SK-N-SH (cell line): ENCODE data around the gene MNX1. TPM values are rescaled to one million over a fixed set of nuclear protein-coding genes. Genes with fewer than 3 reads are reported as not detected.

Source experiments
- CTCF ChIA-PET: fragments of 300-600, 350-600 bp; formaldehyde crosslinking; extraction: SDS; loops from one replicate; lab custom pipeline; 2021; lab: Yijun Ruan, JAX
- POLR2A ChIA-PET: fragments of 350-600 bp; sonication (Branson Sonifier 250); formaldehyde crosslinking; extraction: SDS; loops from one replicate; lab custom pipeline; 2020; ENCODE audit warnings: antibody characterized with exemption, inconsistent platforms; lab: Yijun Ruan, JAX
- DNase-seq: peaks from one replicate; pipeline ENCODE4 v3.0.0; 2012
- H2AFZ ChIP-seq: fragments of 200-600 bp; sonication (generic); 2 replicates; pipeline ENCODE4 v1.8.1; 2016; ENCODE audit warnings: antibody characterized with exemption, mild to moderate bottlenecking, low read depth
- H3F3A ChIP-seq: fragments of 200-600 bp; sonication (generic); replicated peaks from 2 replicates; pipeline ENCODE3; 2016; ENCODE audit warnings: antibody characterized with exemption, mild to moderate bottlenecking; ENCODE audit not compliant: insufficient read depth
- H3K27ac ChIP-seq, 2 experiments: fragments of 200-500 bp in 1 of 2; fragments of 200-600 bp in 1 of 2; sonication (Bioruptor generic) in 1 of 2; sonication (generic), shearing (Covaris generic) in 1 of 2; 2 replicates each; pipeline versions ENCODE4 v1.5.1 to v1.6.1; 2014 to 2016; ENCODE audit warnings: low read depth in 2 of 2, inconsistent platforms in 1 of 2, low read length in 1 of 2, mild to moderate bottlenecking in 1 of 2, mixed read lengths in 1 of 2
- H3K27me3 ChIP-seq: fragments of 200-600 bp; sonication (generic), shearing (Covaris generic); 2 replicates; pipeline ENCODE4 v1.6.1; 2016; ENCODE audit warnings: mixed run types; ENCODE audit not compliant: insufficient read depth
- H3K36me3 ChIP-seq, 2 experiments: fragments of 200-500 bp in 1 of 2; fragments of 200-600 bp in 1 of 2; sonication (Bioruptor generic) in 1 of 2; sonication (generic) in 1 of 2; replicated peaks in 1 of 2; 2 replicates each; pipeline versions ENCODE3 to v1.5.1; 2014 to 2016; ENCODE audit warnings: low read length in 1 of 2, mild to moderate bottlenecking in 1 of 2; ENCODE audit not compliant: insufficient read depth in 2 of 2, control insufficient read depth in 1 of 2
- H3K4me1 ChIP-seq, 2 experiments: fragments of 200-500 bp in 1 of 2; fragments of 200-600 bp in 1 of 2; sonication (Bioruptor generic) in 1 of 2; sonication (generic), shearing (Covaris generic) in 1 of 2; 2 replicates each; pipeline versions ENCODE4 v1.5.1 to v1.6.1; 2014 to 2016; ENCODE audit warnings: low read depth in 1 of 2, low read length in 1 of 2, mixed run types in 1 of 2; ENCODE audit not compliant: insufficient read depth in 2 of 2, control insufficient read depth in 1 of 2
- H3K4me2 ChIP-seq: fragments of 200-600 bp; sonication (generic), shearing (Covaris generic); 2 replicates; pipeline ENCODE4 v1.6.1; 2017; ENCODE audit warnings: mixed run types
- H3K4me3 ChIP-seq, 2 experiments: fragments of 200-500 bp in 1 of 2; fragments of 200-600 bp in 1 of 2; sonication (Bioruptor generic) in 1 of 2; sonication (generic), shearing (Covaris generic) in 1 of 2; 2 replicates each; pipeline versions ENCODE4 v1.5.1 to v1.8.1; 2014 to 2016; ENCODE audit warnings: low read depth in 2 of 2, inconsistent platforms in 1 of 2, low read length in 1 of 2, mild to moderate bottlenecking in 1 of 2, mixed read lengths in 1 of 2, moderate library complexity in 1 of 2
- H3K79me2 ChIP-seq: fragments of 200-600 bp; sonication (generic); 2 replicates; pipeline ENCODE4 v1.8.1; 2017; ENCODE audit warnings: mild to moderate bottlenecking; ENCODE audit not compliant: insufficient read depth
- H3K9ac ChIP-seq: fragments of 200-600 bp; sonication (generic); 2 replicates; pipeline ENCODE4 v1.6.1; 2017; ENCODE audit warnings: mixed run types
- H3K9me2 ChIP-seq: fragments of 200-600 bp; sonication (generic); 2 replicates; pipeline ENCODE4 v1.6.1; 2017; ENCODE audit warnings: mixed run types
- H3K9me3 ChIP-seq: fragments of 200-600 bp; sonication (generic); 2 replicates; pipeline ENCODE4 v1.6.1; 2017; ENCODE audit warnings: mixed run types, mild to moderate bottlenecking, moderate library complexity
- H4K20me1 ChIP-seq: fragments of 200-600 bp; sonication (generic); 2 replicates; pipeline ENCODE4 v1.6.1; 2017; ENCODE audit warnings: mild to moderate bottlenecking, mixed run types; ENCODE audit not compliant: insufficient read depth
- CHD2 ChIP-seq: fragments of 150-350 bp; IDR thresholded peaks from 2 replicates; pipeline ENCODE4 v1.6.1; 2018; ENCODE audit warnings: low read length; ENCODE audit not compliant: partially characterized antibody
- ELF1 ChIP-seq: IDR thresholded peaks from 2 replicates; pipeline ENCODE4 v1.4.0; 2012
- EP300 ChIP-seq, 2 experiments: IDR thresholded peaks; 2 replicates each; pipeline versions ENCODE4 v1.4.0 to v1.6.1; 2012; ENCODE audit warnings: borderline replicate concordance in 1 of 2, low read depth in 1 of 2, low read length in 1 of 2
- FOXM1 ChIP-seq: IDR thresholded peaks from 2 replicates; pipeline ENCODE4 v1.4.0; 2012; ENCODE audit warnings: low read depth, mild to moderate bottlenecking
- GATA2 ChIP-seq: sonication (generic); formaldehyde crosslinking; IDR thresholded peaks from 2 replicates; pipeline ENCODE4 v1.5.0; 2020; ENCODE audit warnings: mild to moderate bottlenecking, missing genetic modification reagents
- JUND ChIP-seq: IDR thresholded peaks from 2 replicates; pipeline ENCODE4 v1.4.0; 2012
- MXI1 ChIP-seq: IDR thresholded peaks from 2 replicates; pipeline ENCODE4 v1.6.1; 2012; ENCODE audit warnings: mild to moderate bottlenecking, low read depth, low read length, improper control_type of control experiment
- NFIC ChIP-seq: IDR thresholded peaks from 2 replicates; pipeline ENCODE4 v1.4.0; 2012; ENCODE audit warnings: borderline replicate concordance
- NRF1 ChIP-seq: IDR thresholded peaks from 2 replicates; pipeline ENCODE4 v1.6.1; 2012; ENCODE audit warnings: low read depth, mild to moderate bottlenecking, low read length
- POLR2AphosphoS5 ChIP-seq: IDR thresholded peaks from 2 replicates; pipeline ENCODE4 v1.6.1; 2012; ENCODE audit warnings: low read depth, low read length
- RFX5 ChIP-seq: IDR thresholded peaks from 2 replicates; pipeline ENCODE4 v1.6.1; 2012; ENCODE audit warnings: mild to moderate bottlenecking, improper control_type of control experiment, low read length
- SMC3 ChIP-seq: IDR thresholded peaks from 2 replicates; pipeline ENCODE4 v1.6.1; 2012; ENCODE audit warnings: low read depth, low read length, improper control_type of control experiment
- TCF12 ChIP-seq: IDR thresholded peaks from 2 replicates; pipeline ENCODE4 v1.4.0; 2012
- YY1 ChIP-seq: IDR thresholded peaks from 2 replicates; pipeline ENCODE4 v1.4.0; 2012; ENCODE audit warnings: low read depth, mild to moderate bottlenecking
- WGBS: methylation state at CpG from one replicate; pipeline ENCODE4 v1.1.6; 2017; ENCODE audit warnings: low lambda C conversion rate; 5-methylcytosine and 5-hydroxymethylcytosine counted together
- polyA plus RNA-seq, 3 experiments: library from polyadenylated mRNA; depleted of rRNA; stranded (reverse); fragments of >200 nt; gene quantifications; 2 replicates each; pipeline ENCODE4 v1.2.3, GENCODE V29; 2012
- TF ChIP-seq, protein P1 (sequence below): IDR thresholded peaks from 2 replicates; pipeline ENCODE4 v1.4.0; 2012; ENCODE audit warnings: low read depth
- TF ChIP-seq, protein P2 (sequence below): fragments of 200-600 bp; sonication (generic); IDR thresholded peaks from 2 replicates; pipeline ENCODE4 v1.6.1; 2017; ENCODE audit warnings: antibody characterized with exemption, mild to moderate bottlenecking, moderate library complexity
- TF ChIP-seq, protein P3 (sequence below): fragments of 150-350 bp; IDR thresholded peaks from 2 replicates; pipeline ENCODE4 v1.6.1; 2016; ENCODE audit warnings: mild to moderate bottlenecking, low read depth, low read length
- TF ChIP-seq, protein P4 (sequence below): IDR thresholded peaks from 2 replicates; pipeline ENCODE4 v1.6.1; 2012; ENCODE audit warnings: mild to moderate bottlenecking, low read depth, low read length, moderate library complexity
- TF ChIP-seq, protein P5 (sequence below): IDR thresholded peaks from 2 replicates; pipeline ENCODE4 v1.4.0; 2012; ENCODE audit warnings: low read depth, borderline replicate concordance

The MNX1 gene
- polyA plus RNA-seq, 1 of the 3 experiments (the other 2 are of a cell fraction): not detected

DNA sequence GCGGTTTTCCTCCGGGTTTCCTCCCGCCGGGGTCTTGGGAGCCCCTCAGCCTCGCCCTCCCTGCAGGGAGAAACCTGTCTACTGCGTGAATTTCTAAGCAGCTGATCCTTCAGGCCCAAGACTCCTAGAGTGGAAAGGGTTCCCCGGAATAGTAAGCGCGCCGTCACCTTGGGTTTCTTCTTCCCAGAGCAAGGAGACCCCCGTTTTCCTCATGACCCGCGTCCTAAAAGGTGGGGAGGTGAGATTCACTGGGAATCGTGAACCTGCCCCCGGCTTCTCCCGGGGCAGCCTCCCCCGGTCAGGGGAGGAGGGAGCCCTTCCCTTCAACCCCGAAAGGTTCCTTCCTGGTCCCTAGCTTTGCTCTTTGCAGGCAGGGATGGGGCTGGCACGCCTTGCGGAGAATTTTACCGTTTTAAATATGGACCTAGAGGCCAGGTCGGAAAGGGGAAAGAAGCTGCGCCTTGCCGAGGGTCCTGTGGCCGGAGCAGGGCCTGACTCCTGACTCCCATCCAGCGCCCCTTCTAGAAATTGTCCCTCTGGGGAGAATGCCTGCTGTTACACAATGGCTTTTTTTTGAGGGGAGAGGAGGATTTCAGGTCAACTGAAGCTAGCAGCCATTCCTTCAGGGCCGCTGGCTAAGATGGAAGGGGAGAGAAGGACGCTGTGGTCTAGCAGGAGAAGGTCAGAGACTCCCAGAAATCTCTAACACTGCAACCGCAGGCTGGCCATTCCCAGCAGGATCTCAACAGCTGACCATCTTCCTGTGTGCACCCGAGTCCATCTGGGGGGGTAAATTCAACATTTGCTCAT is 11.6 kb upstream of the MNX1 start:
- Histone ChIP-seq H3K4me1 (no peaks in the 10 kb centered on the region; a peak in 1 of 4 replicates), H3K9me2 (no peaks in the 10 kb centered on the region), H3K36me3 (no peaks in the 10 kb centered on the region), H3K27me3 (peaks cover 100% of the 10 kb centered on the region), H2AFZ (no peak overlapping the region), H3K9me3 (no peaks in the 10 kb centered on the region), H3K79me2 (no peaks in the 10 kb centered on the region), H4K20me1 (peaks cover 5% of the 10 kb centered on the region), H3K4me2 (no peak overlapping the region), H3K9ac (no peak overlapping the region), H3K27ac (no peak overlapping the region), H3K4me3 (no peak overlapping the region), H3F3A (peaks cover 5% of the 10 kb centered on the region)
- peak; percentile 48 for DNase-seq
- ChIA-PET CTCF (interaction anchor here (0.6 to 2.6 kb wide), 8 partner anchors 13 to 252 kb away, joined by 3 to 7 read pairs (median 4); partner anchors contain the start of gene NOM1), POLR2A (no interaction called here)
- no peak for TF ChIP-seq JUND
- no peak for TF ChIP-seq NRF1
- TF ChIP-seq, protein P1, sequence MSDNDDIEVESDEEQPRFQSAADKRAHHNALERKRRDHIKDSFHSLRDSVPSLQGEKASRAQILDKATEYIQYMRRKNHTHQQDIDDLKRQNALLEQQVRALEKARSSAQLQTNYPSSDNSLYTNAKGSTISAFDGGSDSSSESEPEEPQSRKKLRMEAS: no peak
- TF ChIP-seq TCF12: no peak
- TF ChIP-seq, protein P2, sequence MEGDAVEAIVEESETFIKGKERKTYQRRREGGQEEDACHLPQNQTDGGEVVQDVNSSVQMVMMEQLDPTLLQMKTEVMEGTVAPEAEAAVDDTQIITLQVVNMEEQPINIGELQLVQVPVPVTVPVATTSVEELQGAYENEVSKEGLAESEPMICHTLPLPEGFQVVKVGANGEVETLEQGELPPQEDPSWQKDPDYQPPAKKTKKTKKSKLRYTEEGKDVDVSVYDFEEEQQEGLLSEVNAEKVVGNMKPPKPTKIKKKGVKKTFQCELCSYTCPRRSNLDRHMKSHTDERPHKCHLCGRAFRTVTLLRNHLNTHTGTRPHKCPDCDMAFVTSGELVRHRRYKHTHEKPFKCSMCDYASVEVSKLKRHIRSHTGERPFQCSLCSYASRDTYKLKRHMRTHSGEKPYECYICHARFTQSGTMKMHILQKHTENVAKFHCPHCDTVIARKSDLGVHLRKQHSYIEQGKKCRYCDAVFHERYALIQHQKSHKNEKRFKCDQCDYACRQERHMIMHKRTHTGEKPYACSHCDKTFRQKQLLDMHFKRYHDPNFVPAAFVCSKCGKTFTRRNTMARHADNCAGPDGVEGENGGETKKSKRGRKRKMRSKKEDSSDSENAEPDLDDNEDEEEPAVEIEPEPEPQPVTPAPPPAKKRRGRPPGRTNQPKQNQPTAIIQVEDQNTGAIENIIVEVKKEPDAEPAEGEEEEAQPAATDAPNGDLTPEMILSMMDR: no peak
- TF ChIP-seq, protein P3, sequence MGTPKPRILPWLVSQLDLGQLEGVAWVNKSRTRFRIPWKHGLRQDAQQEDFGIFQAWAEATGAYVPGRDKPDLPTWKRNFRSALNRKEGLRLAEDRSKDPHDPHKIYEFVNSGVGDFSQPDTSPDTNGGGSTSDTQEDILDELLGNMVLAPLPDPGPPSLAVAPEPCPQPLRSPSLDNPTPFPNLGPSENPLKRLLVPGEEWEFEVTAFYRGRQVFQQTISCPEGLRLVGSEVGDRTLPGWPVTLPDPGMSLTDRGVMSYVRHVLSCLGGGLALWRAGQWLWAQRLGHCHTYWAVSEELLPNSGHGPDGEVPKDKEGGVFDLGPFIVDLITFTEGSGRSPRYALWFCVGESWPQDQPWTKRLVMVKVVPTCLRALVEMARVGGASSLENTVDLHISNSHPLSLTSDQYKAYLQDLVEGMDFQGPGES: no peak
- no peak for TF ChIP-seq EP300 (IDR thresholded peaks at IDR 0.05; ENCODE audit: borderline replicate concordance in 1 of 2, low read depth in 1 of 2, low read length in 1 of 2)
- no peak for TF ChIP-seq YY1
- TF ChIP-seq, protein P4, sequence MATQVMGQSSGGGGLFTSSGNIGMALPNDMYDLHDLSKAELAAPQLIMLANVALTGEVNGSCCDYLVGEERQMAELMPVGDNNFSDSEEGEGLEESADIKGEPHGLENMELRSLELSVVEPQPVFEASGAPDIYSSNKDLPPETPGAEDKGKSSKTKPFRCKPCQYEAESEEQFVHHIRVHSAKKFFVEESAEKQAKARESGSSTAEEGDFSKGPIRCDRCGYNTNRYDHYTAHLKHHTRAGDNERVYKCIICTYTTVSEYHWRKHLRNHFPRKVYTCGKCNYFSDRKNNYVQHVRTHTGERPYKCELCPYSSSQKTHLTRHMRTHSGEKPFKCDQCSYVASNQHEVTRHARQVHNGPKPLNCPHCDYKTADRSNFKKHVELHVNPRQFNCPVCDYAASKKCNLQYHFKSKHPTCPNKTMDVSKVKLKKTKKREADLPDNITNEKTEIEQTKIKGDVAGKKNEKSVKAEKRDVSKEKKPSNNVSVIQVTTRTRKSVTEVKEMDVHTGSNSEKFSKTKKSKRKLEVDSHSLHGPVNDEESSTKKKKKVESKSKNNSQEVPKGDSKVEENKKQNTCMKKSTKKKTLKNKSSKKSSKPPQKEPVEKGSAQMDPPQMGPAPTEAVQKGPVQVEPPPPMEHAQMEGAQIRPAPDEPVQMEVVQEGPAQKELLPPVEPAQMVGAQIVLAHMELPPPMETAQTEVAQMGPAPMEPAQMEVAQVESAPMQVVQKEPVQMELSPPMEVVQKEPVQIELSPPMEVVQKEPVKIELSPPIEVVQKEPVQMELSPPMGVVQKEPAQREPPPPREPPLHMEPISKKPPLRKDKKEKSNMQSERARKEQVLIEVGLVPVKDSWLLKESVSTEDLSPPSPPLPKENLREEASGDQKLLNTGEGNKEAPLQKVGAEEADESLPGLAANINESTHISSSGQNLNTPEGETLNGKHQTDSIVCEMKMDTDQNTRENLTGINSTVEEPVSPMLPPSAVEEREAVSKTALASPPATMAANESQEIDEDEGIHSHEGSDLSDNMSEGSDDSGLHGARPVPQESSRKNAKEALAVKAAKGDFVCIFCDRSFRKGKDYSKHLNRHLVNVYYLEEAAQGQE: no peak
- no peak for TF ChIP-seq GATA2
- TF ChIP-seq ELF1: no peak
- no peak for TF ChIP-seq SMC3
- TF ChIP-seq POLR2AphosphoS5: no peak
- no peak for TF ChIP-seq CHD2
- TF ChIP-seq RFX5: no peak
- TF ChIP-seq NFIC: no peak
- TF ChIP-seq MXI1: no peak
- no peak for TF ChIP-seq FOXM1
- TF ChIP-seq, protein P5, sequence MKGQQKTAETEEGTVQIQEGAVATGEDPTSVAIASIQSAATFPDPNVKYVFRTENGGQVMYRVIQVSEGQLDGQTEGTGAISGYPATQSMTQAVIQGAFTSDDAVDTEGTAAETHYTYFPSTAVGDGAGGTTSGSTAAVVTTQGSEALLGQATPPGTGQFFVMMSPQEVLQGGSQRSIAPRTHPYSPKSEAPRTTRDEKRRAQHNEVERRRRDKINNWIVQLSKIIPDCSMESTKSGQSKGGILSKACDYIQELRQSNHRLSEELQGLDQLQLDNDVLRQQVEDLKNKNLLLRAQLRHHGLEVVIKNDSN: no peak
- 20% methylated on average over 29 of the region's 30 CpGs for WGBS
